ENCODE data around the gene CENPF. TPM values are rescaled to one million over a fixed set of nuclear protein-coding genes. Genes with fewer than 3 reads are reported as not detected.

Gene CENPF
- total RNA-seq, 2 donors from 2014 or later: 0.63 to 3.3 TPM

- H3K36me3 ChIP-seq: no peaks in the 10 kb centered on the region
- DNase-seq (ENCODE audit: low spot score): no peak
- TF ChIP-seq, protein P1, sequence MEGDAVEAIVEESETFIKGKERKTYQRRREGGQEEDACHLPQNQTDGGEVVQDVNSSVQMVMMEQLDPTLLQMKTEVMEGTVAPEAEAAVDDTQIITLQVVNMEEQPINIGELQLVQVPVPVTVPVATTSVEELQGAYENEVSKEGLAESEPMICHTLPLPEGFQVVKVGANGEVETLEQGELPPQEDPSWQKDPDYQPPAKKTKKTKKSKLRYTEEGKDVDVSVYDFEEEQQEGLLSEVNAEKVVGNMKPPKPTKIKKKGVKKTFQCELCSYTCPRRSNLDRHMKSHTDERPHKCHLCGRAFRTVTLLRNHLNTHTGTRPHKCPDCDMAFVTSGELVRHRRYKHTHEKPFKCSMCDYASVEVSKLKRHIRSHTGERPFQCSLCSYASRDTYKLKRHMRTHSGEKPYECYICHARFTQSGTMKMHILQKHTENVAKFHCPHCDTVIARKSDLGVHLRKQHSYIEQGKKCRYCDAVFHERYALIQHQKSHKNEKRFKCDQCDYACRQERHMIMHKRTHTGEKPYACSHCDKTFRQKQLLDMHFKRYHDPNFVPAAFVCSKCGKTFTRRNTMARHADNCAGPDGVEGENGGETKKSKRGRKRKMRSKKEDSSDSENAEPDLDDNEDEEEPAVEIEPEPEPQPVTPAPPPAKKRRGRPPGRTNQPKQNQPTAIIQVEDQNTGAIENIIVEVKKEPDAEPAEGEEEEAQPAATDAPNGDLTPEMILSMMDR (IDR thresholded peaks at IDR 0.05): no peak
Measured at GRCh38 chr1:214566158-214567104, 36.6 kb upstream of the CENPF start.

GRCh38 chr1:214567481-214567980, 35.5 kb upstream of the CENPF start:
- no peak for DNase-seq (ENCODE audit: low spot score)
- H3K4me3 ChIP-seq: no peak overlapping the region
- no peak overlapping the region for H3K27ac ChIP-seq
- no peaks in the 10 kb centered on the region for H3K27me3 ChIP-seq
- H3K36me3 ChIP-seq: no peaks in the 10 kb centered on the region
- H3K4me1 ChIP-seq: no peaks in the 10 kb centered on the region
- TF ChIP-seq, protein P1 (IDR thresholded peaks at IDR 0.05): no peak
- no peaks in the 10 kb centered on the region for H3K9me3 ChIP-seq

More at GRCh38 chr1:214566158-214567104, 36.6 kb upstream of the CENPF start:
- Histone ChIP-seq H3K9me3 (no peaks in the 10 kb centered on the region), H3K4me1 (no peaks in the 10 kb centered on the region), H3K4me3 (no peak overlapping the region), H3K27ac (no peak overlapping the region), H3K27me3 (no peaks in the 10 kb centered on the region)

DNA sequence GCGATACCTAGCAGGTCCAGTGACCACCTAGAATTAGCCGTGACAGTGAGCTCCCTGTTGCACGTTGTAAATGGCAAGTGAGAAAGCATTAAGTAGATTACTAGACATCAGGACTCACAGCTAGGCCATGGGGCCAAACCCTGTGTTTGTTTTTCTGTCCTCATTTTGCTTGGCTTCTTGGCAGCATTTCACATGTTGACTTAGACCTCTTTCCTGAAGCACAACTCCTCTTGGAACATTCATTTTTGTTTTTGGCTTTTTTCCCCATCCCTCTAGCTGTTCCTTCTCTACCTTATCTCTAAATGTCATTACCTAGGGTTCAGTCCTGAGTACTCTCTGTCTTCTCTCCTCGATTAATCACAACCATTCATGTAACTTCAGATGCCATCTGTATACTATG, 34.7 kb upstream of the CENPF start:
- no peak overlapping the region for H3K27ac ChIP-seq
- H3K4me3 ChIP-seq: no peak overlapping the region
- no peaks in the 10 kb centered on the region for H3K4me1 ChIP-seq
- TF ChIP-seq, protein P1 (IDR thresholded peaks at IDR 0.05): no peak
- no peaks in the 10 kb centered on the region for H3K9me3 ChIP-seq
- H3K36me3 ChIP-seq: no peaks in the 10 kb centered on the region
- no peak for DNase-seq (ENCODE audit: low spot score)
- no peaks in the 10 kb centered on the region for H3K27me3 ChIP-seq

DNA sequence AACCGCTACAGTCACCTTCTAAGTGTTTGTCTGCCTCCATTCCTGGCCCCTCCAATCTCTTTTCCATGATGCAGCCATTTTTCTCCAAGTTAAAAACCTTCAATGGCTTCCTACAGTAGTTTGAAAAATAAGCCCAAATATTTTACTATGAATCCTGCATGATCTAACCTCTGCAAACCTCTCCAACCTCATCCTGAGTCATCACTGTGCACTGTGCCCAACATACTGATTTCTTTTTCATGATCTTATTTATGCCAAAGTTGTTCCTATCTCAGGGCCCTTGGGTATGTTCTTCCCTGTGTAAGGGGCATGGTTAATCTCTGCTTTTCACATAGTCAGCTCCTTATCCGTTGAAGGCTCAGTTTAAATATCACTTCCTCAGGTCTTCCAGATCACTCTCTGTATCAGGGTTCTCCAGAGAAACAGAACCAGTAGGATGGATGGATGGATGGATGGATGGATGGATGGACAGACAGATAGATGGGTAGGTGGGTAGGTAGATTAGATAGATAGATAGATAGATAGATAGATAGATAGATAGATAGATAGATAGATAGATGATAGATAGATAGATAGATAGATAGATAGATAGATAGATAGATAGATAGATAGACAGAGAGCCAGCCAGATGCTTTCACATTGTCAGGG, 33.5 kb upstream of the CENPF start:
- no peaks in the 10 kb centered on the region for H3K27me3 ChIP-seq
- no peaks in the 10 kb centered on the region for H3K9me3 ChIP-seq
- no peaks in the 10 kb centered on the region for H3K36me3 ChIP-seq
- H3K27ac ChIP-seq: no peak overlapping the region
- no peaks in the 10 kb centered on the region for H3K4me1 ChIP-seq
- H3K4me3 ChIP-seq: no peak overlapping the region
- DNase-seq (ENCODE audit: low spot score): no peak
- TF ChIP-seq, protein P1 (IDR thresholded peaks at IDR 0.05): no peak

DNA sequence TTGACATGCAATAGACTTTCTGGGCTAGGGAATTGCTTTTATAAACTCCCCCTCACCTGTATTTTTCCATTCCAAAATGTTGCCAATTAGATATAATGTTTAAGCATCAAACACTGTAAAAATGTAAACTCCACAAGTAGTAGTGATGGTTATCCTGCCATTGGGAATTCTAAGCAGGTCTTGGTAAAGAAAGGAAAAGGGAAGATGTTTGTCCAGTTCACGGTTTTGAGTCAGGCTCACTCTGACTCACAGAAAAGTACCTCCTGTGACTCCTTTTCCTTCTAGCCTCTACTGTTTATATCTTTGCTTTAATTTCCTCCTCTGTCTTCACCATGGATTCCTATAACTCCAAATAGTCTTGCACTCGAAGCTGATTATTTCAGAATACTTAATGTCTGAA, 32.6 kb upstream of the CENPF start:
- H3K27ac ChIP-seq: no peak overlapping the region
- DNase-seq (ENCODE audit: low spot score): no peak
- H3K4me3 ChIP-seq: no peak overlapping the region
- peaks cover 0 to 3% of the 10 kb centered on the region in 2 donors for H3K9me3 ChIP-seq
- H3K4me1 ChIP-seq: no peaks in the 10 kb centered on the region
- no peaks in the 10 kb centered on the region for H3K36me3 ChIP-seq
- TF ChIP-seq, protein P1 (IDR thresholded peaks at IDR 0.05): no peak
- no peaks in the 10 kb centered on the region for H3K27me3 ChIP-seq
